Panc1 (cell line): ENCODE measurements around the gene SPIRE1. TPM values are rescaled to one million over a fixed set of nuclear protein-coding genes. Genes with fewer than 3 reads are reported as not detected.

Experiments used
- ATAC-seq: fragments of 200-7000 bp; cut with Tn5 transposase; 2 replicates; pipeline ENCODE4 v1.9.1; 2020; ENCODE audit warnings: mild to moderate bottlenecking, moderate library complexity
- BruUV-seq: library from RNA; stranded (reverse); fragments of 400-500 nt; replicated peaks from 2 replicates; lab custom pipeline; 2021; lab: Mats Ljungman, UMichigan
- CTCF ChIA-PET: fragments of 300-600 bp; sonication (Branson Sonifier 250); formaldehyde crosslinking; loops from one replicate; lab custom pipeline; 2022; ENCODE audit warnings: antibody characterized with exemption; lab: Charles Lee
- POLR2A ChIA-PET: fragments of 300-600 bp; sonication (Branson Sonifier 250); formaldehyde crosslinking; loops from one replicate; lab custom pipeline; 2022; ENCODE audit warnings: antibody characterized with exemption; lab: Charles Lee
- DNase-seq: peaks from one replicate; pipeline ENCODE4 v3.0.0-alpha.2; 2010; ENCODE audit warnings: low read depth, low spot score
- H3K27ac ChIP-seq: 2 replicates; pipeline ENCODE4 v1.5.1; 2011; ENCODE audit warnings: mild to moderate bottlenecking, low read length, inconsistent platforms
- H3K27me3 ChIP-seq: fragments of 200-500 bp; sonication (Bioruptor generic); 2 replicates; pipeline ENCODE4 v1.6.0; 2014; ENCODE audit warnings: low read length, inconsistent platforms; ENCODE audit not compliant: control insufficient read depth, insufficient read depth
- H3K36me3 ChIP-seq: fragments of 200-500 bp; sonication (Bioruptor generic); 2 replicates; pipeline ENCODE4 v1.5.1; 2014; ENCODE audit warnings: inconsistent platforms, mild to moderate bottlenecking, low read length, moderate library complexity; ENCODE audit not compliant: control insufficient read depth, insufficient read depth
- H3K4me1 ChIP-seq: 2 replicates; pipeline ENCODE4 v1.5.1; 2011; ENCODE audit warnings: inconsistent platforms, mild to moderate bottlenecking, low read length, moderate library complexity; ENCODE audit not compliant: control insufficient read depth, insufficient read depth
- H3K4me3 ChIP-seq, 2 experiments: 2 replicates each; pipeline ENCODE4 v1.5.1; 2011 to 2012; ENCODE audit warnings: low read depth in 2 of 2, low read length in 2 of 2, mild to moderate bottlenecking in 2 of 2, inconsistent platforms in 1 of 2, moderate library complexity in 1 of 2
- H3K9me3 ChIP-seq: fragments of 200-500 bp; sonication (Bioruptor generic); 2 replicates; pipeline ENCODE4 v1.5.1; 2014; ENCODE audit warnings: low read depth, mild to moderate bottlenecking, inconsistent platforms, low read length, moderate library complexity; ENCODE audit not compliant: control insufficient read depth, insufficient read depth
- CTCF ChIP-seq: fragments of 450-650 bp; IDR thresholded peaks from 2 replicates; pipeline ENCODE4 v1.5.1; 2017; ENCODE audit warnings: mild to moderate bottlenecking
- POLR2AphosphoS5 ChIP-seq: IDR thresholded peaks from 2 replicates; pipeline ENCODE4 v1.6.1; 2012; ENCODE audit warnings: mild to moderate bottlenecking, low read depth, low read length, moderate library complexity
- REST ChIP-seq, 2 experiments: IDR thresholded peaks; 2 replicates each; pipeline ENCODE4 v1.6.1; 2011 to 2012; ENCODE audit warnings: low read depth in 2 of 2, control low read depth in 1 of 2, low read length in 1 of 2, mild to moderate bottlenecking in 1 of 2, moderate library complexity in 1 of 2; ENCODE audit not compliant: insufficient read depth in 1 of 2
- SIN3A ChIP-seq: IDR thresholded peaks from 2 replicates; pipeline ENCODE4 v1.6.1; 2012; ENCODE audit warnings: low read depth, mild to moderate bottlenecking, low read length, moderate library complexity, borderline replicate concordance; ENCODE audit not compliant: insufficient read depth
- TCF7L2 ChIP-seq: IDR thresholded peaks from 2 replicates; pipeline ENCODE4 v1.6.1; 2011; ENCODE audit warnings: mild to moderate bottlenecking, low read depth, low read length, inconsistent platforms
- in situ Hi-C: cut with HindIII; loops from 2 replicates; pipeline ENCODE4 v1.10.0; 2016; ENCODE audit warnings: low sequenced_read_pairs, low pct_unique_long_range_greater_than_20kb
- intact Hi-C: fragments of 100-400 bp; cut with micrococcal nuclease; formaldehyde crosslinking; loops from one replicate; pipeline ENCODE4 v1.10.0; 2022; ENCODE audit not compliant: unreplicated experiment
- total RNA-seq: library from RNA; stranded (reverse); gene quantifications from one replicate; pipeline ENCODE4 v1.2.1, GENCODE V29; 2021; ENCODE audit not compliant: unreplicated experiment

SPIRE1 gene
- total RNA-seq, 1 experiment from 2014 or later, result 45.5 TPM

- Histone ChIP-seq H3K27ac (peak overlapping the region; percentile 99), H3K4me3 (peak overlapping the region; percentile 96 to 97), H3K4me1 (peaks cover 18% of the 10 kb centered on the region), H3K9me3 (no peaks in the 10 kb centered on the region), H3K27me3 (no peaks in the 10 kb centered on the region), H3K36me3 (peaks cover 20% of the 10 kb centered on the region)
- BruUV-seq, result no TSS peak
- ChIA-PET CTCF (no interaction called here), POLR2A (no interaction called here)
- 0 out of 2 replicates have a peak, but pooled peaks have one; percentile 39 for TF ChIP-seq SIN3A
- no peak for TF ChIP-seq CTCF
- TF ChIP-seq POLR2AphosphoS5, result no peak
- TF ChIP-seq TCF7L2, result 0 out of 2 replicates have a peak, but pooled peaks have one; percentile 1
- in situ Hi-C loops, result no loop called here
- intact Hi-C loops, result no loop called here
- DNase-seq, result no peak
- ATAC-seq, result no peak
Observed at GRCh38 chr18:12703096-12703567, 45.2 kb upstream of the SPIRE1 start.

- TF ChIP-seq REST (IDR thresholded peaks at IDR 0.05; ENCODE audit: insufficient read depth in 1 of 2, low read depth in 2 of 2, low read length in 1 of 2) (no peak), TCF7L2 (peak; percentile 76), POLR2AphosphoS5 (peak; percentile 84), SIN3A (peak; percentile 40; the same call in 1 of the 2 replicates)
Observed at GRCh38 chr18:12702221-12703095, 44.6 kb upstream of the SPIRE1 start, which contains the start of the genes CEP76 and PSMG2. Gene CEP76, minus strand, starts transcription at chr18:12702723. Its CDS starts 175 bp downstream, at chr18:12702548. Gene PSMG2, plus strand, starts transcription at chr18:12703042. Its CDS starts 66 bp downstream, at chr18:12703108.

More at GRCh38 chr18:12702221-12703095, 44.6 kb upstream of the SPIRE1 start, which contains the start of the genes CEP76 and PSMG2:
- peaks cover 18% of the 10 kb centered on the region for H3K4me1 ChIP-seq
- peak within 1 kb of the TSS; percentile 99 for H3K27ac ChIP-seq
- intact Hi-C loops, result no loop called here
- CTCF ChIA-PET, result no interaction called here
- H3K27me3 ChIP-seq, result no peaks in the 10 kb centered on the region
- peak; percentile 96 for ATAC-seq
- no peak for DNase-seq
- H3K36me3 ChIP-seq, result peaks cover 22% of the 10 kb centered on the region
- POLR2A ChIA-PET, result interaction anchor here (0.5 to 0.6 kb wide), 4 partner anchors 13 to 1186 kb away, joined by 3 to 6 read pairs (median 4); no protein-coding TSS in a partner anchor
- H3K4me3 ChIP-seq, result peak within 1 kb of the TSS; percentile 96 to 97
- in situ Hi-C loops, result no loop called here
- BruUV-seq, result no TSS peak
- no peaks in the 10 kb centered on the region for H3K9me3 ChIP-seq
